A549 (cell line): ENCODE data around the gene LRRC3.

ENCODE experiments used
- BCL3 ChIP-seq: fragments of >200 bp; sonication (Bioruptor Twin); formaldehyde crosslinking; IDR thresholded peaks from 3 replicates; pipeline ENCODE4 v1.6.1; 2016
- CEBPB ChIP-seq, 2 experiments: fragments of >200 bp in 1 of 2; sonication (Bioruptor Twin) in 1 of 2; formaldehyde crosslinking in 1 of 2; IDR thresholded peaks; 2 replicates each; pipeline ENCODE4 v1.6.1; 2012 to 2016
- CTCF ChIP-seq: fragments of >200 bp; sonication (Bioruptor Twin); formaldehyde crosslinking; IDR thresholded peaks from 3 replicates; pipeline ENCODE4 v1.5.1; 2016
- ELK1 ChIP-seq: fragments of 150-350 bp; IDR thresholded peaks from 2 replicates; pipeline ENCODE4 v1.6.1; 2014; ENCODE audit warnings: low read depth, mild to moderate bottlenecking, low read length
- EP300 ChIP-seq, 2 experiments: fragments of >200 bp; sonication (Bioruptor Twin); formaldehyde crosslinking; IDR thresholded peaks; 2 replicates in 1 of 2; 3 replicates in 1 of 2; pipeline ENCODE4 v1.6.1; 2016 to 2017
- FOSL2 ChIP-seq, 2 experiments: fragments of 450-650 bp in 1 of 2; fragments of >200 bp in 1 of 2; sonication (Bioruptor Twin) in 1 of 2; formaldehyde crosslinking; IDR thresholded peaks; 2 replicates each; pipeline versions ENCODE4 v1.5.0 to v1.6.1; 2016 to 2020; ENCODE audit warnings: mild to moderate bottlenecking in 1 of 2, moderate library complexity in 1 of 2
- FOXS1 ChIP-seq: fragments of 250-450 bp; sonication (Bioruptor Pico); IDR thresholded peaks from 2 replicates; pipeline ENCODE4 v1.5.0; 2020; ENCODE audit warnings: mild to moderate bottlenecking, moderate library complexity
- HMGXB4 ChIP-seq: fragments of 250-450 bp; sonication (Bioruptor Pico); IDR thresholded peaks from 2 replicates; pipeline ENCODE4 v1.5.0; 2021; ENCODE audit warnings: mild to moderate bottlenecking, moderate library complexity, borderline replicate concordance
- MAX ChIP-seq: IDR thresholded peaks from 2 replicates; pipeline ENCODE4 v1.6.1; 2012
- MAZ ChIP-seq: fragments of 150-350 bp; IDR thresholded peaks from 2 replicates; pipeline ENCODE4 v1.6.1; 2014; ENCODE audit warnings: antibody characterized with exemption, low read depth, low read length, borderline replicate concordance
- MYC ChIP-seq: IDR thresholded peaks from 2 replicates; pipeline ENCODE4 v1.6.1; 2012; ENCODE audit warnings: mild to moderate bottlenecking, inconsistent platforms, low read length, improper control_type of control experiment, borderline replicate concordance
- POLR2A ChIP-seq: IDR thresholded peaks from 2 replicates; pipeline ENCODE4 v1.6.1; 2012; ENCODE audit warnings: mild to moderate bottlenecking, low read length
- RARB ChIP-seq: fragments of 250-450 bp; sonication (Bioruptor Pico); IDR thresholded peaks from 2 replicates; pipeline ENCODE4 v1.8.0; 2021; ENCODE audit warnings: mild to moderate bottlenecking, moderate library complexity
- REST ChIP-seq: fragments of 200-600 bp; sonication (generic); IDR thresholded peaks from 2 replicates; pipeline ENCODE4 v1.6.1; 2016; ENCODE audit warnings: antibody characterized with exemption, mild to moderate bottlenecking, moderate library complexity

GRCh38 chr21:44477131-44477530 is 21.8 kb downstream of the LRRC3 start:
- TF ChIP-seq CTCF: no peak
- TF ChIP-seq CEBPB (IDR thresholded peaks at IDR 0.05): no peak
- no peak for TF ChIP-seq POLR2A
- TF ChIP-seq EP300 (IDR thresholded peaks at IDR 0.05): no peak
- TF ChIP-seq ELK1: no peak
- no peak for TF ChIP-seq RARB (CRISPR knock-in tag)
- no peak for TF ChIP-seq MAZ
- TF ChIP-seq BCL3: no peak
- TF ChIP-seq FOXS1 (CRISPR knock-in tag): no peak
- no peak for TF ChIP-seq FOSL2 (IDR thresholded peaks at IDR 0.05)
- no peak for TF ChIP-seq FOSL2 (CRISPR knock-in tag; IDR thresholded peaks at IDR 0.05)
- TF ChIP-seq MAX: no peak
- TF ChIP-seq REST: no peak
- TF ChIP-seq HMGXB4: no peak
- no peak for TF ChIP-seq MYC
